Measurements from ENCODE around the gene EEIG1. TPM values are rescaled to one million over a fixed set of nuclear protein-coding genes. Genes with fewer than 3 reads are reported as not detected.

The EEIG1 gene
- total and polyA plus RNA-seq, 2 experiments from 2014 or later: 11.2 to 22.4 TPM

DNA sequence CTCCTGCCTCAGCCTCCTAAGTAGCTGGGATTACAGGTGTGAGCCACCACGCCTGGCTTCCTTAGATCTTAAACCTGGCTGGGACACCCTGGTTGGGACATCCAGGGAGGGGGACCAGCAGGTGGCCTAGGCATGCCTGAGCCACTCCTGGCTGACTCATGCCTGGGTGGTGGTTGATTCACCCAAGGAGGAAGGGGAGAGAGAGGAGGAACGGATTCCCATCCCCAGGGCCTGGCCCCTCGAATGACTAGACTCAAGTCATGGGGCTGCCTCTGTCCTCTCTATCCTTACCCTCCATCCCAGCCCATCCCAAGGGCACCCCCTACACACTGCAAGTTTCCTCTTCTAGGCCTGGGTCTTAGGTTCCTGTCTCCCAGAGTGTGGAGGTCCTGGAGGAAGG is 12.7 kb downstream of the EEIG1 start:
- DNase-seq (ENCODE audit: low spot score) (no peak), ATAC-seq (no peak)
- H3F3A ChIP-seq (replicated peaks; ENCODE audit: low read depth): 0 out of 2 replicates have a peak, but pooled peaks cover 5% of the 10 kb centered on the region
- no peaks in the 10 kb centered on the region for H3K36me3 ChIP-seq (ENCODE audit: insufficient read depth)
- peaks cover 21% of the 10 kb centered on the region for H3K27me3 Mint-ChIP-seq (ENCODE audit: insufficient read depth, low read depth, poor library complexity)
- no peak overlapping the region for H3K4me3 ChIP-seq
- H3K27ac ChIP-seq (ENCODE audit: low read depth): no peak overlapping the region
- H3K79me2 ChIP-seq (replicated peaks; ENCODE audit: insufficient read depth): peaks cover 98% of the 10 kb centered on the region
- no peaks in the 10 kb centered on the region for H3K9me2 ChIP-seq (ENCODE audit: insufficient read depth)
- H3K4me1 Mint-ChIP-seq: peaks cover 85% of the 10 kb centered on the region
- H3K4me1 ChIP-seq (ENCODE audit: insufficient read depth): peaks cover 30% of the 10 kb centered on the region
- no peak overlapping the region for H3K4me3 Mint-ChIP-seq
- no peaks in the 10 kb centered on the region for H3K27me3 ChIP-seq (ENCODE audit: insufficient read depth)
- peaks cover 23% of the 10 kb centered on the region for H4K20me1 ChIP-seq (replicated peaks; ENCODE audit: insufficient read depth)
- peak overlapping the region; percentile 11; the same call in 1 of the 2 replicates for H3K27ac Mint-ChIP-seq
- H3K4me2 ChIP-seq: no peak overlapping the region
- peaks cover 3% of the 10 kb centered on the region; the same call in 2 of the 3 replicates for H3K36me3 Mint-ChIP-seq (ENCODE audit: low read depth)
- H2AFZ ChIP-seq: no peak overlapping the region
- TF ChIP-seq ZNF114 (CRISPR knock-in tag; IDR thresholded peaks at IDR 0.05): no peak
- TF ChIP-seq EZH2 (IDR thresholded peaks at IDR 0.05; ENCODE audit: low read depth, unreplicated experiment): no peak
- no peaks in the 10 kb centered on the region for H3K9me3 Mint-ChIP-seq

DNA sequence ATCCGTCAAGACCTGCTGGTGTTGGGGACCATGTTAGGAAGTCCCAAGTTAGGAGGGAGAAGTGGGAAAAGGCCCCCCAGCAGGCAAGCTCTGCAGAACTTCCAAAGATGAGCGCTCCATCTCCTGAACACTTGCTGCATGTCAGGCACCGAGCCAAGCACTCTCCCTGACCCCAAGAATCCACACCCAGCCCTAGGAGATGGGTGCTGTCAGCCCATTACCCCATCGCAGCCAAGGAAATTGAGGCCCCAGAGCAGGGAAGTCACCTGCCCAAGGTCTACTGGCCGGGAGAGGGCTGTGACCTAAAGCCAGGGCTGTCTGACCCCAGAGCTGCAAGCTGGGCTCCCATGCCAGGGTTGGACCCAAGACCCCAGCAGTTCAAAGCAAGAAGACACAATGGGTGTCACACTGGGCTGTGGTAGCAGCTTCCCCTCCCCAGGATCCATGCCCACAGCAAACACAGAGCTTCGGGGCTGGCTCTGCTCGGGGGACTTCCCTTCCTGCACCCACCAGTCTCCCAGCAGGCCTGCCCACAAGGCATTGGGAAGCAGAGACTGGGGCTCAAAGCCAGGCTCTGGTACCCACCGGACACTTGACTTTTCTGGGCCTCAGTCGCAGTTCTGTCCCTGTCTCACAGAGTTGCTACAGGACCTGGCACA is 13.5 kb downstream of the EEIG1 start:
- Histone ChIP-seq H3K36me3 (ENCODE audit: insufficient read depth) (no peaks in the 10 kb centered on the region), H3K27me3 (ENCODE audit: insufficient read depth) (no peaks in the 10 kb centered on the region), H3K9me2 (ENCODE audit: insufficient read depth) (no peaks in the 10 kb centered on the region), H3F3A (replicated peaks; ENCODE audit: low read depth) (0 out of 2 replicates have a peak, but pooled peaks cover 5% of the 10 kb centered on the region), H3K27ac (ENCODE audit: low read depth) (no peak overlapping the region), H3K79me2 (replicated peaks; ENCODE audit: insufficient read depth) (peaks cover 98% of the 10 kb centered on the region), H3K4me1 (ENCODE audit: insufficient read depth) (peaks cover 38% of the 10 kb centered on the region), H2AFZ (no peak overlapping the region), H3K4me3 (no peak overlapping the region), H4K20me1 (replicated peaks; ENCODE audit: insufficient read depth) (peaks cover 23% of the 10 kb centered on the region), H3K4me2 (no peak overlapping the region)
- ATAC-seq: no peak
- H3K27ac Mint-ChIP-seq: peak overlapping the region; percentile 36; the same call in 1 of the 2 replicates
- H3K36me3 Mint-ChIP-seq (ENCODE audit: low read depth): peaks cover 3% of the 10 kb centered on the region; the same call in 2 of the 3 replicates
- no peaks in the 10 kb centered on the region for H3K9me3 Mint-ChIP-seq
- TF ChIP-seq ZNF331 (CRISPR knock-in tag; IDR thresholded peaks at IDR 0.05; ENCODE audit: low read depth) (no peak), EZH2phosphoT487 (IDR thresholded peaks at IDR 0.05; ENCODE audit: unreplicated experiment) (no peak)
- no peak overlapping the region for H3K4me3 Mint-ChIP-seq
- H3K4me1 Mint-ChIP-seq: peaks cover 85% of the 10 kb centered on the region
- DNase-seq (ENCODE audit: low spot score): no peak
- H3K27me3 Mint-ChIP-seq (ENCODE audit: insufficient read depth, low read depth, poor library complexity): peaks cover 24% of the 10 kb centered on the region

DNA sequence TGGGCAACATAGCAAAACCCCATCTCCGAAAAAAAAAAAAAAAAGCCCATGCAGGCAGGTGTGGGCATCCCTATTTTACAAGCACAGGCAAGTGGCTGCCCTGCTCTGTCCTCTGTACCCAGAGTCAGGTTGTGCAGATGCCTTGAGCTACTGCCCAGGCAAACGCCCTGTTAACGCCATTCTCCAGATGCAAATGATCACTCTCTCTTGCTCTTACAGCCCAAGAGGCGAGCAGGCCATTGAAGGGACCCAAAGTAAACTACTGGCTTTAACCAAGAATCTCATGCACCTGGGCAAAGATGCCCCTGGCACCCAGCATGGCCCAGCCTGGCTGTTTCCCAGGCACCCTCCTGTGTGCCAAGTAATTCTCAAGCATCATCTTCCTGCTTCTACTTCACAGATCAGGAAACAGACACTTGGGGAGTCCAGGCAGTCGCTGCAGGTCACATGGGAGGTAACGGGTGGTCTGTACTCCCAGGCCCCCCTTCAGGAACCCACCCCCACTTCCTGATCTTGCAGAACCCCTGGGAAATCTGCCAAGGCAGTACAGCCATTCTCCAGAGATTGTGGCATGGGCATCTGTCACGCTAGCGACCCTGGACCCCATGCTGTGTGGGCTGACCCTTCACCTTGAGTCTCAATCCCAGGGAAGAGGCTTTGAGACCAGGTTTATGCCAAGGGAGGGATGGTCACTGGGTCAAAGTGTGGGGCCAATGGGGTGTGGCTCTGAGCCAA is 14.2 kb downstream of the EEIG1 start:
- H3K27me3 Mint-ChIP-seq (ENCODE audit: insufficient read depth, low read depth, poor library complexity): peaks cover 19% of the 10 kb centered on the region
- no peak overlapping the region for H3K4me3 ChIP-seq
- peaks cover 98% of the 10 kb centered on the region for H3K79me2 ChIP-seq (replicated peaks; ENCODE audit: insufficient read depth)
- H3K27ac ChIP-seq (ENCODE audit: low read depth): peak overlapping the region; percentile 92
- H2AFZ ChIP-seq: no peak overlapping the region
- peaks cover 3% of the 10 kb centered on the region; the same call in 2 of the 3 replicates for H3K36me3 Mint-ChIP-seq (ENCODE audit: low read depth)
- H3K27me3 ChIP-seq (ENCODE audit: insufficient read depth): no peaks in the 10 kb centered on the region
- peaks cover 85% of the 10 kb centered on the region for H3K4me1 Mint-ChIP-seq
- no peaks in the 10 kb centered on the region for H3K9me3 Mint-ChIP-seq
- no peak overlapping the region for H3K4me2 ChIP-seq
- ATAC-seq: no peak
- no peaks in the 10 kb centered on the region for H3K36me3 ChIP-seq (ENCODE audit: insufficient read depth)
- peak overlapping the region; percentile 95; the same call in 1 of the 2 replicates for H3K27ac Mint-ChIP-seq
- no peak for DNase-seq (ENCODE audit: low spot score)
- H3K4me3 Mint-ChIP-seq: no peak overlapping the region
- peaks cover 24% of the 10 kb centered on the region for H4K20me1 ChIP-seq (replicated peaks; ENCODE audit: insufficient read depth)
- no peaks in the 10 kb centered on the region for H3K9me2 ChIP-seq (ENCODE audit: insufficient read depth)
- 0 out of 2 replicates have a peak, but pooled peaks cover 5% of the 10 kb centered on the region for H3F3A ChIP-seq (replicated peaks; ENCODE audit: low read depth)
- H3K4me1 ChIP-seq (ENCODE audit: insufficient read depth): peaks cover 33% of the 10 kb centered on the region
- TF ChIP-seq, protein P1, sequence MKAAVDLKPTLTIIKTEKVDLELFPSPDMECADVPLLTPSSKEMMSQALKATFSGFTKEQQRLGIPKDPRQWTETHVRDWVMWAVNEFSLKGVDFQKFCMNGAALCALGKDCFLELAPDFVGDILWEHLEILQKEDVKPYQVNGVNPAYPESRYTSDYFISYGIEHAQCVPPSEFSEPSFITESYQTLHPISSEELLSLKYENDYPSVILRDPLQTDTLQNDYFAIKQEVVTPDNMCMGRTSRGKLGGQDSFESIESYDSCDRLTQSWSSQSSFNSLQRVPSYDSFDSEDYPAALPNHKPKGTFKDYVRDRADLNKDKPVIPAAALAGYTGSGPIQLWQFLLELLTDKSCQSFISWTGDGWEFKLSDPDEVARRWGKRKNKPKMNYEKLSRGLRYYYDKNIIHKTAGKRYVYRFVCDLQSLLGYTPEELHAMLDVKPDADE (IDR thresholded peaks at IDR 0.05): no peak
- TF ChIP-seq, protein P2, sequence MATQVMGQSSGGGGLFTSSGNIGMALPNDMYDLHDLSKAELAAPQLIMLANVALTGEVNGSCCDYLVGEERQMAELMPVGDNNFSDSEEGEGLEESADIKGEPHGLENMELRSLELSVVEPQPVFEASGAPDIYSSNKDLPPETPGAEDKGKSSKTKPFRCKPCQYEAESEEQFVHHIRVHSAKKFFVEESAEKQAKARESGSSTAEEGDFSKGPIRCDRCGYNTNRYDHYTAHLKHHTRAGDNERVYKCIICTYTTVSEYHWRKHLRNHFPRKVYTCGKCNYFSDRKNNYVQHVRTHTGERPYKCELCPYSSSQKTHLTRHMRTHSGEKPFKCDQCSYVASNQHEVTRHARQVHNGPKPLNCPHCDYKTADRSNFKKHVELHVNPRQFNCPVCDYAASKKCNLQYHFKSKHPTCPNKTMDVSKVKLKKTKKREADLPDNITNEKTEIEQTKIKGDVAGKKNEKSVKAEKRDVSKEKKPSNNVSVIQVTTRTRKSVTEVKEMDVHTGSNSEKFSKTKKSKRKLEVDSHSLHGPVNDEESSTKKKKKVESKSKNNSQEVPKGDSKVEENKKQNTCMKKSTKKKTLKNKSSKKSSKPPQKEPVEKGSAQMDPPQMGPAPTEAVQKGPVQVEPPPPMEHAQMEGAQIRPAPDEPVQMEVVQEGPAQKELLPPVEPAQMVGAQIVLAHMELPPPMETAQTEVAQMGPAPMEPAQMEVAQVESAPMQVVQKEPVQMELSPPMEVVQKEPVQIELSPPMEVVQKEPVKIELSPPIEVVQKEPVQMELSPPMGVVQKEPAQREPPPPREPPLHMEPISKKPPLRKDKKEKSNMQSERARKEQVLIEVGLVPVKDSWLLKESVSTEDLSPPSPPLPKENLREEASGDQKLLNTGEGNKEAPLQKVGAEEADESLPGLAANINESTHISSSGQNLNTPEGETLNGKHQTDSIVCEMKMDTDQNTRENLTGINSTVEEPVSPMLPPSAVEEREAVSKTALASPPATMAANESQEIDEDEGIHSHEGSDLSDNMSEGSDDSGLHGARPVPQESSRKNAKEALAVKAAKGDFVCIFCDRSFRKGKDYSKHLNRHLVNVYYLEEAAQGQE (IDR thresholded peaks at IDR 0.05; ENCODE audit: unreplicated experiment): no peak
- TF ChIP-seq EZH2phosphoT487 (IDR thresholded peaks at IDR 0.05; ENCODE audit: unreplicated experiment): no peak
- no peak for TF ChIP-seq POLR2AphosphoS5 (IDR thresholded peaks at IDR 0.05; ENCODE audit: low read depth)
- TF ChIP-seq JUNB (IDR thresholded peaks at IDR 0.05; ENCODE audit: unreplicated experiment): no peak
- no peak for TF ChIP-seq CREB1 (CRISPR knock-in tag; IDR thresholded peaks at IDR 0.05; ENCODE audit: low read depth)
- TF ChIP-seq, protein P3, sequence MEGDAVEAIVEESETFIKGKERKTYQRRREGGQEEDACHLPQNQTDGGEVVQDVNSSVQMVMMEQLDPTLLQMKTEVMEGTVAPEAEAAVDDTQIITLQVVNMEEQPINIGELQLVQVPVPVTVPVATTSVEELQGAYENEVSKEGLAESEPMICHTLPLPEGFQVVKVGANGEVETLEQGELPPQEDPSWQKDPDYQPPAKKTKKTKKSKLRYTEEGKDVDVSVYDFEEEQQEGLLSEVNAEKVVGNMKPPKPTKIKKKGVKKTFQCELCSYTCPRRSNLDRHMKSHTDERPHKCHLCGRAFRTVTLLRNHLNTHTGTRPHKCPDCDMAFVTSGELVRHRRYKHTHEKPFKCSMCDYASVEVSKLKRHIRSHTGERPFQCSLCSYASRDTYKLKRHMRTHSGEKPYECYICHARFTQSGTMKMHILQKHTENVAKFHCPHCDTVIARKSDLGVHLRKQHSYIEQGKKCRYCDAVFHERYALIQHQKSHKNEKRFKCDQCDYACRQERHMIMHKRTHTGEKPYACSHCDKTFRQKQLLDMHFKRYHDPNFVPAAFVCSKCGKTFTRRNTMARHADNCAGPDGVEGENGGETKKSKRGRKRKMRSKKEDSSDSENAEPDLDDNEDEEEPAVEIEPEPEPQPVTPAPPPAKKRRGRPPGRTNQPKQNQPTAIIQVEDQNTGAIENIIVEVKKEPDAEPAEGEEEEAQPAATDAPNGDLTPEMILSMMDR (conservative IDR thresholded peaks at IDR 0.05; ENCODE audit: low read depth in 2 of 2): no peak
- TF ChIP-seq STAT1 (IDR thresholded peaks at IDR 0.05; ENCODE audit: unreplicated experiment): no peak
- TF ChIP-seq ZNF331 (CRISPR knock-in tag; IDR thresholded peaks at IDR 0.05; ENCODE audit: low read depth): no peak
- no peak for TF ChIP-seq EZH2 (IDR thresholded peaks at IDR 0.05; ENCODE audit: low read depth, unreplicated experiment)
- no peak for TF ChIP-seq ZNF114 (CRISPR knock-in tag; IDR thresholded peaks at IDR 0.05)
